ENCODE data around the gene TADA2B.

TADA2B gene

GRCh38 chr4:7018281-7018680, 24.9 kb upstream of the TADA2B start:
- no peak for DNase-seq

- DNase-seq: no peak
These were observed 23.8 kb upstream of the TADA2B start for GRCh38 chr4:7019367-7019766.

DNA sequence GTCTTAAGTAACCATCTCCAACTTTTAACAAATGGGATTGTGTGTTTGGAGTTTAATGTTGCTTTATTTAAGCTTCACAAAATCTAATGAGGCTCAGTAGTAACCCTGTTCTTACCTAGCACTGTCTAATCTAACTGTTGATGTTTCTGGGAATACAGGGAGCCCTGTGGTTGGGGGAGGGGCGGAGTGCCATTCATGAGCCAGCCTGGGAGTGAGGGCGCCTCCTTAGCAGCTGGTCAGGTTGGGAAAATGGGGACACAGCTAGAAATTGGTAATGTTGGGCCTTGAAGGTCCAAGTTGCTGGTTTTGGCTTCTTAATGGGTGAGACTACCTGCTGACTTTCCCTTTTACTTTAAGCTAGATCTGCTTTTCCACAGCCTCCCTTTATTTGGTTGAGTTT, 22.9 kb upstream of the TADA2B start:
- no peak for DNase-seq

DNA sequence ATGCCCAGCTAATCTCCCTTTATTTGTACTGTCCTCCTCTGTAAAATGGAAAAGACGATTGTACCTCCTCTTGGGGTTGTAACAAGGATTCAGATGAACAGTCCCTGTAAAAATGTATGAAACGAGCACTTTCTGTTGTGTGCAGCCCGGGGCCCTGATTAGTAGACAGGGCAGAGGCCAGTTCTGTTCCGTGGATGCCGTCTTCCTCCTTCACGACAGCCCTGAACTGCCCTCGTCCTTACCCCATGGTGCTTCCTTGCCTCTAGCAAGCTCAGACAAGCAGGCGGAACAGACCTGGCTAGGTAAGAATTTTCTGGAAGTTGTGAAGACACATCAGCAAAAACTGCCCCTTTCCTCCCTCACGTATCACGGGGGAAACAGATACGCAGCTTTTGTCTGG, 22.3 kb upstream of the TADA2B start:
- DNase-seq: no peak

DNA sequence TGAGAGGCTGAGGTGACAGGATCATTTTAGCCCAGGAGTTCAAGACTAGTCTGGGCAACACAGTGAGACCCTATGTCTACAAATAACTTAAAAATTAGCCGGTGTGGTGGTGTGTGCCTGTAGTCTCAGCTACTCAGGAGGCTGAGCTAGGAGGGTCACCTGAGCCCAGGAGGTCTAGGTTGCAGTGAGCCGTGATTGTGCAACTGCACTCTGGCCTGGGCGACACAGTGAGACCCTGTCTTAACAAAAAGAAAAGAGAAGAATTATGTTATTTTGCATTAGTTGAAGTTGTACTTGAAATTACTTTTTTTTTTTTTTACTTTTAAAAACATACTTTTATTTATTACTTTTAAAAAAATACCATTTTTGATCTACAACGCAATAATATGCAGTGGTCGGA, 21.8 kb upstream of the TADA2B start:
- no peak for DNase-seq

DNA sequence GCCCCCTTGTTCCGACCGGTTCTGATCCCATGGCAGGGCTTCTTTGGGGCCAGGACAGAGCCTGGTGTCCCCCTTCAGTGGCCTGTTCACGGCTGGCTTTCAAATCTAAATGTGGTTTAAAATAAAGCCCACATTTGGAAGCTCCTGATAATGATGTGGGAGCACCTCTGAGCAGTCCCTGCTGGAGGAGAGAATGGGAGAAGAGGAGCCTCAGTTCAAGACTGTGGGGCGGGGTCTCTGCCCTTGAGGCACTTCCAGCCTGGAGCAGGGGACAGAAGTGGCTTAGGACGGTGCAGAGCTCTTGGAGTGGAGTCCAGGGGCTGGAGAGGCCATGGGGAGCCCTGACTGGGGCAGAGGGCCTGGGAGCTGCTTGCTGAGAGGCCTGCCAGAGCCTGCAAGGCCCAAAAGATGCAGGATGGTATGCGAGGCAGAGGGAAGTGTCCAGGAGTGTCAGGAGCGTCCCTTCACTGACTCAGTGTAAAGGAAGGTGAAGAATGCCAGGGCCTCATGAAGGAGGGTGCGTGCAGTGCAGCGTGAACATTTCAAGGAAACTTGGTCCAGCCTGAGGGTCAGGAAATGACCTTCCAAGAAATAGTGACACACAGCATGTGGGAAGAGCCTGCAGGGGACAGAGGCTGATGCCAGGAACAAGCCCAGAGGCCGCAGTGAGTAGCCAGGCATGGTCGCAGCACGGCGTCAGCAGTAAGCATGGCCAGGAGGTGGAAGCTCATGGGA, 21.1 kb upstream of the TADA2B start:
- DNase-seq: no peak

GRCh38 chr4:7023486-7023885, 19.7 kb upstream of the TADA2B start:
- no peak for DNase-seq

GRCh38 chr4:7023901-7024300, 19.3 kb upstream of the TADA2B start:
- no peak for DNase-seq

GRCh38 chr4:7024336-7024890, 18.8 kb upstream of the TADA2B start:
- DNase-seq: no peak

DNA sequence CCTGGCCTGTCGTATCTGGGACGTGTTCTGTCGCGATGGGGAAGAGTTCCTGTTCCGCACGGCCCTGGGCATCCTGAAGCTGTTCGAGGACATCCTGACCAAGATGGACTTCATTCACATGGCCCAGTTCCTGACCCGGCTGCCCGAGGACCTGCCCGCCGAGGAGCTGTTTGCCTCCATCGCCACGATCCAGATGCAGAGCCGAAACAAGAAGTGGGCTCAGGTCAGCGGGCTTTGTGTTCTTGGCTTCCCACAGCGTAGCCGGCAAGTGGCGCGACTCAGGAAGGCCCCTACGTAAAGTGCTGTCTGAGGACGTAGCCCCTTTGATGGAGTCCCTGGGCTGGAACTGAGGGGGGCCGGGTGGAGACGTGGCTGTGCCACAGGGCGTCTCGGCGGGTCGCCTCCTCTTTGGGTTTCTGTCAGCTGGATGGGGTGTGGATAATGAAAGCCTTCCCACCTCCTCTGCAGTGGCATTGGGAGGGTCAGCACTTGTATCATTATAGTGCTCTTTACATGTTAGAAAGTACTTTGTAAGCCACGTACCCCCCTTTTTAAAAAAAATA, 18.1 kb upstream of the TADA2B start:
- DNase-seq: no peak

GRCh38 chr4:7026107-7026506, 17.1 kb upstream of the TADA2B start:
- DNase-seq: no peak

- no peak for DNase-seq
These were observed 15.9 kb upstream of the TADA2B start for GRCh38 chr4:7027284-7027683.

GRCh38 chr4:7027913-7028312, 15.3 kb upstream of the TADA2B start:
- DNase-seq: no peak

- no peak for DNase-seq
These were observed 14.0 kb upstream of the TADA2B start for GRCh38 chr4:7029212-7029611.

DNA sequence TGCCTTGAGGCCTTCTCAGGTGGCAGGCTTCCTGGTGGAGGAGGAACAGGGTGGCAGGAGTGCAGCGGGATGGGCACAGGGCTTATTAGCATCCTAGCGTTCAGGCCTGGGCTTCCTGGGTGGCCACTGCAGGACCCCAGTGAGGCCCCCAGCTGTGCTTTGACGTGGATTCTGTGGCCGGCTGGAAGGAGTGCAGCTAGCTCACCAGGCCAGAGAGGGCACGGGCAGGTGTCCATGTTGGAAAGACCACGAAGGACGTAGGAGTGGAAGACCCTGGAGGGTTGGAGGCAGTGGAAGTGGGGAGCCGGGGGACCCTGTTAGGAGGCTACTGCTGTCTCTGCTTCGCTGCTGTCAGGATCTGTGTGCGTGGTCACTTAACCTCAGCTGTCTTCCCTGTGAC, 13.3 kb upstream of the TADA2B start:
- no peak for DNase-seq

GRCh38 chr4:7030856-7031255, 12.3 kb upstream of the TADA2B start:
- DNase-seq: no peak

DNA sequence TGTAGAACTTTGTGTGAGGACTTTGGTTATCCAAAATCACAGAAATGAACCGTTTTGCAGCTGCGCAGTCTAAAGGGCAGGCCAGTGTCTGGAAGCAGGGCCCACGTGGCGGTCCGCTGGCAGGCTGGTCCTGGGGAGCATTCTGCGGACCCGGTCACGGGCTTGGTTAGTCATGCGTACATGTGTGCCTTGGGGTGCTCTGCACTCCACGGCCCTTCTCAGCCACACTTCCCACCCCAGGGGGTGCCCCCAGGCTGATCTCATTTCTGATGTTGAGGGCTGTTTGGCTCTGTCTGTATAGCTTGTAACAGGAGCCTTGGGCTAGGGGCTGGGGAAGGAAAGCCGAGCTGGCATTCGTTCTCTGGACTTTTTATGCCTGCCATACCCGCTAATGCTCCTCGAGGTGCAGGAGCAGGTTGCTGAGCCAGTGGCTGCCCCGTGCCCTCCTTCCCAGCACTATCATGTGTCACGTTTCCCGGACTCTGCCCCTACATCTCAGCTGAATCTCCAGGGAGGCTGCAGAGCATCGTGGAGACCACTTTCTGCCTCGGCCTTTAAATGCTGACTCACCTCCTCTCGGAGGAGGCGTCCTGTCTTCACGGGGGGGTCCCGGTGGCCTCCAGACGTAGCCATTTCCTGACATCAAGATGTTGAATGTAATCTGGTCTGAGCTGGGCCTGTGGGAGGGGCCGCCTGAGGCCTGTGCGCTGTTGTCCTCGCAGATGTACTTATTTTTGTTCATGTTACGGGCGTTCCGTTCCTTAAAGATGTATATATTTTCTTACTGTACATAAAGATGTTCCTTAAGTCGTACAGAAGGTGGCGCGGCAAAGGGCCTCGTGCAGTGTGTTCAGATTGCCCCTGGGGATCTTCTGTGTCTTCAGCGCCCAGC, 11.4 kb upstream of the TADA2B start:
- DNase-seq: no peak

GRCh38 chr4:7032596-7032995, 10.6 kb upstream of the TADA2B start:
- no peak for DNase-seq

DNA sequence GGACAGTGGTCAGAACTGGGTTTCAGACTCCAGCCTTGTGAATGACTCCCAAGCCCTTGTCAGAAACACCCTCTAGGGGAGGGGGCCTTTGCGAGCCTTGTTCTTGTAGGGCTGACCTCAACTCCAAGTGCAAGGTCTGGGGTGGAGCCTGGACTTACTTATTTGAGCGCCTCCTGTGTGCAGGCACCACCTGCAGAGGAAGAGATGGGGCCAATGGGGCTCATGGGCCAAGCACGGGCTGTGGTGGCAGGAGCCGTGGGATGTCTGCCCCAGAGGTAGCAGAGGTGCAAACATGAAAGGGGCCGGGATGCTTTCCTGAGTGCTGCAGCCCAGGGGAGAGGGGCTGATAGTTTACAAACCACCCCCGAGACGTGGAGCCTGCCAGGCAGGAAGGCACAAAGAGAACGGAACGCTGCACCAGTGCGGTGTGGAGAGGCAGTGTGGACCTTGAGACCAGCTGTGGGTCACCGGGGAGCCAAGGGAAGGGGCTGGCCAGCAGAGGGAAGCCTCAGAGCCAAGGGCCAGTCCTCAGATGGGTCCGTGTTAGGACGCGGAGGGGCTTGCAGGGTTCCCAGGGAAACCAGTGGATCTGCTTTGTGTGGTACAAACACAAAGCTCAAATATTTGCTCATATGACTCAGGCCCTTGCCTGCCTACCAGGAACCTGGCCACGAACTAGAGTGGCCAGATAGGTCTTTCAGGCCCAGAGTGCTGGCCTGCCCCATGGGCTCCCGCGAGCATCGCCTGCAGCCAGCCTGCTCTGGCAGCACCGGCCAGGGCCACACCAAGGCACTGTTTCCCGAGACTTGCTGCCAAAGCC, 8.7 kb upstream of the TADA2B start:
- no peak for DNase-seq

GRCh38 chr4:7037425-7037824, 5.7 kb upstream of the TADA2B start:
- DNase-seq: no peak

DNA sequence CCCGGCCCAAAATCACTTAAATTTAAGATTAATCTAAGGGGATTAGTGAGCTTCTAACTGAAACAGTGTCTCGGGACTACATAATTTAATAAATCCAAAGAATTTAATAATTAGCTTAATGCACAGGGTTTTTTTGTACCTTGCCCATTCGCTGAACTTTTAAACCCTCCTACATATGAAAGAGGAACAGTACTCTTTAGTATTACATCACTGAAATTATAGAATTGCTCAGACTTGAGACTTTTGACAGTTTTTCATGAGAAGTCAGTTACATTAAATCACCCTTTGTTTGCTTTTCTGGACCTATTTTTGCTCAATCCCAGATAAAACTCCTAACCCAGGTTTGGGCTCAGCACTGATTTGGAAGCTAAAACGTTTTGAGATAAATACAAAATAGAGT, 2.4 kb upstream of the TADA2B start:
- DNase-seq: no peak

- no peak for DNase-seq
These were observed 1.9 kb upstream of the TADA2B start for GRCh38 chr4:7041246-7041645.
